G401 (cell line): ENCODE measurements around the gene SLX9. TPM values are rescaled to one million over a fixed set of nuclear protein-coding genes. Genes with fewer than 3 reads are reported as not detected.
A peak's percentile ranks its signal among the peaks of the same experiment; 100 is the strongest.

Experiments used
- DNase-seq: peaks from one replicate; pipeline ENCODE4 v3.0.0-alpha.2; 2015; ENCODE audit warnings: low spot score
- in situ Hi-C: cut with HindIII; loops from 2 replicates; pipeline ENCODE4 v1.10.0; 2016; ENCODE audit warnings: low sequenced_read_pairs, mixed read lengths
- total RNA-seq: library from RNA; depleted of rRNA; stranded (reverse); fragments of >200 nt; shearing (Covaris generic); gene quantifications from 2 replicates; pipeline ENCODE4 v1.2.3, GENCODE V29; 2014

The SLX9 gene
- total RNA-seq, 1 experiment from 2014 or later = 48.2 TPM

DNA sequence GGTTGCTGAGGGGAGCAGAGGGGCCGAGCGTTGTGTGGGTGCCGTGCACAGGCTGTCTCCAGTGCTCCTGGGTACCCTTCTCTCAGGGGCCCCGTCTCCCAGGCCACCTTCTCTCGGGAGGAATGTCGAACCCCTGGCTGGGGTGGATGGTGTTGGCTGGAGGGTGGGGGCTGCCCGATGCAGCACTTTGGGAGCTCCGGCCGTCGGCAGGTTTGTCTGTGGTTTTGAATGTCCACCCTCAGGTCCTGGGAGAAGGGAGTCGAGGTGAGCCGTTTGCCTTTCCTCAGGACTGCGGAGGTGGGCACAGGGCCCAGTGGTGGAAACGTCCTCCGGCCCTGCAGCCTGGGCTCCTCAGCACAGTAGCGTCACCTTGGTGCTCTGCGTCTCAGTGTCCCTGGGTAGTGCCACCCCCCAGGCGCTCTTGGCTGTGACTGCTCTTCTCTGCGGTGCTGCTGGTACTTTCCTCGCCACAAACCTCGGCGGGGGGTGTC lies 14.5 kb downstream of the SLX9 start:
- DNase-seq = no peak
- in situ Hi-C loops = no loop called here

- in situ Hi-C loops = no loop called here
- DNase-seq = no peak
Observed at GRCh38 chr21:44955141-44955797, 15.4 kb downstream of the SLX9 start.

GRCh38 chr21:44955798-44956175 lies 16.0 kb downstream of the SLX9 start:
- no peak for DNase-seq
- in situ Hi-C loops = no loop called here

- in situ Hi-C loops = no loop called here
- DNase-seq = no peak
Observed at GRCh38 chr21:44956356-44957046, 16.7 kb downstream of the SLX9 start.

GRCh38 chr21:44957047-44957831 lies 17.4 kb downstream of the SLX9 start:
- in situ Hi-C loops = no loop called here

GRCh38 chr21:44957901-44958451 lies 18.1 kb downstream of the SLX9 start:
- in situ Hi-C loops = no loop called here

More at GRCh38 chr21:44957047-44957831, 17.4 kb downstream of the SLX9 start:
- no peak for DNase-seq

GRCh38 chr21:44958471-44959191 lies 18.8 kb downstream of the SLX9 start:
- in situ Hi-C loops = no loop called here
- peak; percentile 56 for DNase-seq

More at GRCh38 chr21:44957901-44958451, 18.1 kb downstream of the SLX9 start:
- DNase-seq = no peak

GRCh38 chr21:44959376-44960091 lies 19.7 kb downstream of the SLX9 start:
- DNase-seq = no peak
- in situ Hi-C loops = no loop called here

- DNase-seq = no peak
- in situ Hi-C loops = no loop called here
Observed at GRCh38 chr21:44960141-44961092, 20.6 kb downstream of the SLX9 start.

GRCh38 chr21:44962403-44962966 lies 22.7 kb downstream of the SLX9 start:
- in situ Hi-C loops = no loop called here

DNA sequence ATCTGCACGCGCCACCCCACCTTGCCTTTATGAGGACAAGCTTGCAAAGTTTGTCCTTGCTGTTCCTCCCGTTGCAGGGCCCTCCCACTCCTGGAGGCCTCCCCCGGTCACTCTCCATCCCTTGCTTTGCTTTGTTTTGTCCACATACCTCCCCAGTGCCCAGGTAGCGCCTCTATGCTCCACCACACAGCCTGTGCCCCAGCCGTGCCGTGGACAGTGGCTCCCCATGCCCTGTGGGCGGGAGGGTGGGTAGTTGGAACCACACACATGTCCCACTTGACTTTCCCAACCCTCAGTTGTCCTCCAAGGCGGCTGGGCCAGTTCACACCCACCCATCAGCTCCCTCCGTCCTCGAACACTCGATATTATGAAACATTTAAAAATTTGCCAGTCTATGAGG lies 24.6 kb downstream of the SLX9 start:
- DNase-seq = no peak
- in situ Hi-C loops = no loop called here

More at GRCh38 chr21:44962403-44962966, 22.7 kb downstream of the SLX9 start:
- DNase-seq = no peak

DNA sequence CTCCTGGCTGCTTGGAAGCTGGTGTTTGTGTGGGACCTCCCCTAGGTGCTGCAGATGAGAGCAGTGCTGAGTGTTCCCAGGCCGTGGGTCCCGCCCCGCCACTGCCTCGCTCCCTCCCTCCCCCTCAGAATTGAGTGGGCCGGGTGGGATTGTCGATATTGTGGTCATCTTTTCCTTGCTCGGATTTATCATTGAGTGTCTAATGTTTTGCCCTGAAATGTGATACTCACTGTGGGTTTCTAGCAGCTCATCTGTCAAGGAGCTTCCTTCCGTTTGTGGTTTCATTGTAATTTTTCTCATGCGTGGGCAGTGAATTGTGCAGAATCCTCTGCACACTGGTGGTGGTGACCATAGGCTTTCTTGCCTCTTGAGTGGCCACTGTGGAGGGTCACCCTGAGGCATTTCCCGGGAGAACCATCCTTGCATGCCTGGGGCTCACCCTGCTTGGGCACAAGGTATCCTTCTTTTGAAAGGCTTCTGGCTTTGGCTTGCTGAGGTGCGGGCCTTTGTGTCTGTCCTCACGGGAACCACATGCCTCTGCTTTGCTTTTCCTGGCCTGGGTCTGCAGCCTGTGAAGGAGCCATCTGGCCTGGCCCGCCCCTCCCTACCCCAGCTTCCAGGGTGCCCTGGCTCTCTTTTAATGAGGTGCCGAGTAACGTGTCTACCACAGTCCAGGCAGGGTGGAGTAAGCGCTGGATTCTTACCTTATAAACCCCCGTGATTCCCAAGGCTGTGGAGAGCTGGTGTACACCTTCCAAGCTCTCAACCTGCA lies 25.6 kb downstream of the SLX9 start:
- in situ Hi-C loops = no loop called here
- DNase-seq = no peak

GRCh38 chr21:44966135-44967081 lies 26.6 kb downstream of the SLX9 start:
- in situ Hi-C loops = no loop called here
- no peak for DNase-seq

DNA sequence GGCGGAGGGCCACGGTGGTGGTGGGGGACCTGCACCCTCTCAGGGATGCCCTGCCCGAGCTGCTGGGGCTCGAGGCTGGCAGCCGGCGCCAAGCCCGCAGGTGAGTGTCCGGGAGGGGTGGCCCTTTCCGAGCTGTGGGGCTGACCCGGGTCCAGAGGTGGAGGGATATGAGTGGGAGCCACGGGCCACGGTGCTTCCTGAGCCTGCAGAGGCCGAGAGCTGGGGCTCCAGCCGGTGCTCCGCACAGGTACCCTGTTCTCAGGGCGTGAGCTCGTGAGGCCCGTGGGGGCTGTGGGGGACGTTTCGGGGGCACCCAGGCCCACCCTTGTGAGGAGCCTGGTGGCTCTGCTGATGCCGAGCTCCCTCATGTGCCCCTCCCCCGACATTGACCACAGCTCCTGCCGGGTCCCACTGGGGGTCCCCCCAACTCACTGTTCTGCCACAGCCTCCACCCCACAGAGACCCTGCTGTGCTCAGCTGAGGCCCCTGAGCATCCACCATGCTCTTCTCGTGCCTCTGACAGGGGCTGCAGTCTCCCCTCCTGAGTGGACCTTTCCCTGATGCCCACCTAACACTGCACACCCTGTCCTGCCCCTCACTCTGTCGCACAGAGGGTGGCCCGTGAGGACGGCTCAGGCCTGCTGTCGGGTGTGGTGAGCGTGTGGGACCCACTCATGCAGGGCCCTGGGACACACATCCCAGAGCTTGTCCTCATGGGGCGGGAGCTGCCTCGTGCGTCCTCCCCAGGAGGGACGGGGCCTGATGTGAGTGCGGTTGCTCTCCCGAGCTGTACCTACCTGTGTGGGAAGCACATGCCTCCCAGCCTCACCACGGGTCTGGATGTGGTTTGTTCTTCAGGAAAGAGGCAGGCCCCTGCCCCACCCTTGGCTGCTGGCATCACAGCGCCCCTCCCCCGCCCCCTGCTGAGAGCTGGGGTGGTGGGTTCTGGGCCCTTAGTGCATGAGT lies 27.5 kb downstream of the SLX9 start:
- DNase-seq = no peak
- in situ Hi-C loops = no loop called here
